GM12878 (cell line): ENCODE results near the gene DRD3. TPM values are rescaled to one million over a fixed set of nuclear protein-coding genes. Genes with fewer than 3 reads are reported as not detected.
A peak's percentile ranks its signal among the peaks of the same experiment; 100 is the strongest.

Experiments used
- ATF7 ChIP-seq: fragments of 450-650 bp; IDR thresholded peaks from 2 replicates; pipeline ENCODE4 v1.6.1; 2016; ENCODE audit warnings: low read depth, mild to moderate bottlenecking
- BCL11A ChIP-seq: IDR thresholded peaks from 2 replicates; pipeline ENCODE4 v1.6.1; 2011; ENCODE audit warnings: low read depth, low read length
- BRCA1 ChIP-seq: IDR thresholded peaks from 2 replicates; pipeline ENCODE4 v1.6.1; 2011; ENCODE audit warnings: low read depth, low read length, improper control_type of control experiment
- CBX5 ChIP-seq: sonication (generic); IDR thresholded peaks from 2 replicates; pipeline ENCODE4 v1.6.1; 2016; ENCODE audit warnings: low read depth, moderate library complexity, mild to moderate bottlenecking, inconsistent platforms
- CEBPB ChIP-seq, 2 experiments: fragments of 150-350 bp in 1 of 2; IDR thresholded peaks; 2 replicates each; pipeline ENCODE4 v1.6.1; 2012 to 2014; ENCODE audit warnings: low read depth in 2 of 2, low read length in 2 of 2, borderline replicate concordance in 1 of 2, inconsistent platforms in 1 of 2
- EGR1 ChIP-seq, 2 experiments: IDR thresholded peaks; 1 replicate in 1 of 2; 2 replicates in 1 of 2; pipeline ENCODE4 v1.6.1; 2011 to 2012; ENCODE audit warnings: low read depth in 2 of 2, low read length in 2 of 2, borderline replicate concordance in 1 of 2, mild to moderate bottlenecking in 1 of 2, moderate library complexity in 1 of 2
- KAT2A ChIP-seq: conservative IDR thresholded peaks from 2 replicates; pipeline ENCODE4 v1.6.1; 2011; ENCODE audit warnings: low read depth, low read length; ENCODE audit not compliant: control insufficient read depth
- KLF5 ChIP-seq: fragments of 450-650 bp; IDR thresholded peaks from 2 replicates; pipeline ENCODE4 v1.6.1; 2014; ENCODE audit warnings: mild to moderate bottlenecking; ENCODE audit not compliant: partially characterized antibody
- MYB ChIP-seq: fragments of 150-350 bp; IDR thresholded peaks from 2 replicates; pipeline ENCODE4 v1.6.1; 2014; ENCODE audit warnings: mild to moderate bottlenecking, low read depth, low read length, borderline replicate concordance
- MYC ChIP-seq: IDR thresholded peaks from 2 replicates; pipeline ENCODE4 v1.6.1; 2011; ENCODE audit warnings: mild to moderate bottlenecking, low read length, moderate library complexity, inconsistent platforms; ENCODE audit not compliant: insufficient read depth, insufficient replicate concordance, insufficient read length, severe bottlenecking
- NR2C2 ChIP-seq: IDR thresholded peaks from 2 replicates; pipeline ENCODE4 v1.6.1; 2011; ENCODE audit warnings: borderline replicate concordance, low read depth; ENCODE audit not compliant: control insufficient read depth, insufficient read length
- RELA ChIP-seq: fragments of 450-650 bp; IDR thresholded peaks from 2 replicates; pipeline ENCODE4 v1.8.0; 2014; ENCODE audit warnings: borderline replicate concordance; ENCODE audit not compliant: partially characterized antibody
- SIX5 ChIP-seq: IDR thresholded peaks from 2 replicates; pipeline ENCODE4 v1.6.1; 2011; ENCODE audit warnings: mild to moderate bottlenecking, low read depth, low read length, moderate library complexity; ENCODE audit not compliant: severe bottlenecking
- SP1 ChIP-seq: IDR thresholded peaks from one replicate; pipeline ENCODE4 v1.6.1; 2011; ENCODE audit warnings: low read depth, low read length
- SREBF1 ChIP-seq: IDR thresholded peaks from 2 replicates; pipeline ENCODE4 v1.6.1; 2012; ENCODE audit warnings: mild to moderate bottlenecking, low read length
- SRF ChIP-seq, 2 experiments: IDR thresholded peaks; 2 replicates each; pipeline ENCODE4 v1.6.1; 2011; ENCODE audit warnings: low read depth in 2 of 2, low read length in 2 of 2, mild to moderate bottlenecking in 1 of 2, moderate library complexity in 1 of 2
- SUPT20H ChIP-seq: IDR thresholded peaks from 2 replicates; pipeline ENCODE4 v1.6.1; 2011; ENCODE audit warnings: low read depth, mild to moderate bottlenecking, low read length, moderate library complexity, borderline replicate concordance; ENCODE audit not compliant: control insufficient read depth
- TARDBP ChIP-seq: IDR thresholded peaks from 2 replicates; pipeline ENCODE4 v1.6.1; 2016; ENCODE audit warnings: borderline replicate concordance
- TCF7 ChIP-seq: IDR thresholded peaks from 2 replicates; pipeline ENCODE4 v1.6.1; 2014; ENCODE audit warnings: antibody characterized with exemption, borderline replicate concordance
- polyA plus RNA-seq, 11 experiments: library from polyadenylated mRNA; depleted of rRNA in 4 of 11; unstranded in 6 of 11; stranded (reverse) in 5 of 11; fragments of >200 nt; fragmentation: Nextera tagmentation in 4 of 11; fragmentation: Illumina TruSeq in 1 of 11; extraction: Ambion mirVana in 4 of 11; extraction: Trizol in 1 of 11; gene quantifications; 1 replicate in 1 of 11; 2 replicates in 10 of 11; pipeline versions ENCODE4 v1.2.1 to v1.2.3, GENCODE V29; 2011 to 2016; ENCODE audit warnings: inconsistent platforms in 2 of 11, missing spikeins in 2 of 11, low read depth in 1 of 11
- total RNA-seq, 4 experiments: library from RNA; depleted of rRNA in 3 of 4; stranded (reverse); fragments of >200 nt in 3 of 4; fragmentation: Illumina TruSeq in 1 of 4; extraction: Trizol in 1 of 4; gene quantifications; 2 replicates each; pipeline versions ENCODE4 v1.2.1 to v1.2.3, GENCODE V29; 2013 to 2021
- TF ChIP-seq, protein P1 (sequence below): fragments of 450-650 bp; IDR thresholded peaks from 2 replicates; pipeline ENCODE4 v1.6.1; 2017; ENCODE audit warnings: mild to moderate bottlenecking
- TF ChIP-seq, protein P2 (sequence below): IDR thresholded peaks from 2 replicates; pipeline ENCODE4 v1.6.1; 2011; ENCODE audit warnings: borderline replicate concordance, low read depth, mild to moderate bottlenecking, moderate library complexity, low read length; ENCODE audit not compliant: insufficient read depth, poor library complexity, severe bottlenecking
- TF ChIP-seq, protein P3 (sequence below): fragments of 450-650 bp; IDR thresholded peaks from 2 replicates; pipeline ENCODE4 v1.6.1; 2016; ENCODE audit warnings: mild to moderate bottlenecking, moderate library complexity, borderline replicate concordance

DRD3 gene
- total and polyA plus RNA-seq, 10 of the 15 experiments (the other 5 are each of a cell fraction or from before 2014, with no cell fraction given), result not detected

DNA sequence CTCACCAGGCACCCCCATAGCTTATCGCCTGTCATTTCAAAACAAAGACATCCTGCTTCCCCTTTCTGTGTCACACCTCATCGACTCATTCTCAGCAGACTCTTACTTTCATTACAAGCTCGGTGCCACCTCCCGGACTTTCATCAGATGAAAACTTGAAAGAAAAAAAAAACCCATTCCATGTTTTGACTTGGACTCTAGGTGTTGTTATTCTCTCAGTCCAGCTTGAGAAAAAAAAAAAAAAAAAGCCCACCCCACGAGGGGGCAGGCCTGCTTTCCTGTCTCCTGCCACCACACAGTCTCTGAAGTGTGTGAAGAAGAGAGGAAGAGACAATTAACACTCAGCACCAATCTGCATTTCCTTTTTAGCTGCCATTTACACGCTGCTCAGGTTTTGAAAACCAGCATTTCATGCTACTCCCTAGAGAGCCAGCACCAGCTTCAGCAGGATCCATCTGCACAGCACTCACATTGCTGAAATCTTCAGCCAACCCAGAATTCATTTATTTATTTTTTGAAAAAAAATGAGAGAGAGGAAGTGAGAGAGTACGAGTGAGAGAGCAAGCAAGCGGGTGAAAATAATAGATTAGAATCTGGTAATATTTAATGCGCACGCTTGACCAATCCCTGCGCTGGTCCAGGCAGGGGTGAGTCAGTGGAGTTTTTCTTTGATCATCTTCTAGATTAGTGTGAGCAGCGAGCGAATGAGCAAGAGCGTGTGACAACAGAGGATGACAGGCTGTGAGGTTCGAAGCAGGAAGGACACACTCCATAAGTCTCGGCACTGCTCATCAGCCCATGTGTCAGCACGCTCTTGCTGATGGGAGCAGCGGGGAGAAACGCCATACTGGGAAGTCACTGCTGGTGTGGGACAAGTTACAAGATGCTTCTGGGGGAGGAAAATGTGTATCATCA is 35.0 kb upstream of the DRD3 start (continued):
- TF ChIP-seq MYB, result no peak
- TF ChIP-seq EGR1 (IDR thresholded peaks at IDR 0.05; ENCODE audit: borderline replicate concordance in 1 of 2, low read depth in 2 of 2, low read length in 2 of 2), result no peak
- TF ChIP-seq CEBPB (IDR thresholded peaks at IDR 0.05; ENCODE audit: borderline replicate concordance in 1 of 2, low read depth in 2 of 2, low read length in 2 of 2), result 0 out of 4 replicates have a peak, but pooled peaks of 1 of the 2 experiments have one; percentile 60
- TF ChIP-seq, protein P1, sequence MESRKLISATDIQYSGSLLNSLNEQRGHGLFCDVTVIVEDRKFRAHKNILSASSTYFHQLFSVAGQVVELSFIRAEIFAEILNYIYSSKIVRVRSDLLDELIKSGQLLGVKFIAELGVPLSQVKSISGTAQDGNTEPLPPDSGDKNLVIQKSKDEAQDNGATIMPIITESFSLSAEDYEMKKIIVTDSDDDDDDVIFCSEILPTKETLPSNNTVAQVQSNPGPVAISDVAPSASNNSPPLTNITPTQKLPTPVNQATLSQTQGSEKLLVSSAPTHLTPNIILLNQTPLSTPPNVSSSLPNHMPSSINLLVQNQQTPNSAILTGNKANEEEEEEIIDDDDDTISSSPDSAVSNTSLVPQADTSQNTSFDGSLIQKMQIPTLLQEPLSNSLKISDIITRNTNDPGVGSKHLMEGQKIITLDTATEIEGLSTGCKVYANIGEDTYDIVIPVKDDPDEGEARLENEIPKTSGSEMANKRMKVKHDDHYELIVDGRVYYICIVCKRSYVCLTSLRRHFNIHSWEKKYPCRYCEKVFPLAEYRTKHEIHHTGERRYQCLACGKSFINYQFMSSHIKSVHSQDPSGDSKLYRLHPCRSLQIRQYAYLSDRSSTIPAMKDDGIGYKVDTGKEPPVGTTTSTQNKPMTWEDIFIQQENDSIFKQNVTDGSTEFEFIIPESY, result no peak
- peak; percentile 87 for TF ChIP-seq BCL11A
- no peak for TF ChIP-seq RELA
- TF ChIP-seq BRCA1, result no peak
- TF ChIP-seq KAT2A, result no peak
- TF ChIP-seq SIX5, result no peak
- no peak for TF ChIP-seq KLF5
- TF ChIP-seq, protein P2, sequence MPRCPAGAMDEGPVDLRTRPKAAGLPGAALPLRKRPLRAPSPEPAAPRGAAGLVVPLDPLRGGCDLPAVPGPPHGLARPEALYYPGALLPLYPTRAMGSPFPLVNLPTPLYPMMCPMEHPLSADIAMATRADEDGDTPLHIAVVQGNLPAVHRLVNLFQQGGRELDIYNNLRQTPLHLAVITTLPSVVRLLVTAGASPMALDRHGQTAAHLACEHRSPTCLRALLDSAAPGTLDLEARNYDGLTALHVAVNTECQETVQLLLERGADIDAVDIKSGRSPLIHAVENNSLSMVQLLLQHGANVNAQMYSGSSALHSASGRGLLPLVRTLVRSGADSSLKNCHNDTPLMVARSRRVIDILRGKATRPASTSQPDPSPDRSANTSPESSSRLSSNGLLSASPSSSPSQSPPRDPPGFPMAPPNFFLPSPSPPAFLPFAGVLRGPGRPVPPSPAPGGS, result peak; percentile 38
- TF ChIP-seq, protein P3, sequence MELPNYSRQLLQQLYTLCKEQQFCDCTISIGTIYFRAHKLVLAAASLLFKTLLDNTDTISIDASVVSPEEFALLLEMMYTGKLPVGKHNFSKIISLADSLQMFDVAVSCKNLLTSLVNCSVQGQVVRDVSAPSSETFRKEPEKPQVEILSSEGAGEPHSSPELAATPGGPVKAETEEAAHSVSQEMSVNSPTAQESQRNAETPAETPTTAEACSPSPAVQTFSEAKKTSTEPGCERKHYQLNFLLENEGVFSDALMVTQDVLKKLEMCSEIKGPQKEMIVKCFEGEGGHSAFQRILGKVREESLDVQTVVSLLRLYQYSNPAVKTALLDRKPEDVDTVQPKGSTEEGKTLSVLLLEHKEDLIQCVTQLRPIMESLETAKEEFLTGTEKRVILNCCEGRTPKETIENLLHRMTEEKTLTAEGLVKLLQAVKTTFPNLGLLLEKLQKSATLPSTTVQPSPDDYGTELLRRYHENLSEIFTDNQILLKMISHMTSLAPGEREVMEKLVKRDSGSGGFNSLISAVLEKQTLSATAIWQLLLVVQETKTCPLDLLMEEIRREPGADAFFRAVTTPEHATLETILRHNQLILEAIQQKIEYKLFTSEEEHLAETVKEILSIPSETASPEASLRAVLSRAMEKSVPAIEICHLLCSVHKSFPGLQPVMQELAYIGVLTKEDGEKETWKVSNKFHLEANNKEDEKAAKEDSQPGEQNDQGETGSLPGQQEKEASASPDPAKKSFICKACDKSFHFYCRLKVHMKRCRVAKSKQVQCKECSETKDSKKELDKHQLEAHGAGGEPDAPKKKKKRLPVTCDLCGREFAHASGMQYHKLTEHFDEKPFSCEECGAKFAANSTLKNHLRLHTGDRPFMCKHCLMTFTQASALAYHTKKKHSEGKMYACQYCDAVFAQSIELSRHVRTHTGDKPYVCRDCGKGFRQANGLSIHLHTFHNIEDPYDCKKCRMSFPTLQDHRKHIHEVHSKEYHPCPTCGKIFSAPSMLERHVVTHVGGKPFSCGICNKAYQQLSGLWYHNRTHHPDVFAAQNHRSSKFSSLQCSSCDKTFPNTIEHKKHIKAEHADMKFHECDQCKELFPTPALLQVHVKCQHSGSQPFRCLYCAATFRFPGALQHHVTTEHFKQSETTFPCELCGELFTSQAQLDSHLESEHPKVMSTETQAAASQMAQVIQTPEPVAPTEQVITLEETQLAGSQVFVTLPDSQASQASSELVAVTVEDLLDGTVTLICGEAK, result no peak
- no peak for TF ChIP-seq SUPT20H
- no peak for TF ChIP-seq MYC
- no peak for TF ChIP-seq NR2C2
- TF ChIP-seq CBX5, result peak; percentile 31; the same call in 1 of the 2 replicates
- peak; percentile 20 for TF ChIP-seq SP1
- no peak for TF ChIP-seq TARDBP
- TF ChIP-seq SREBF1, result no peak; the same call in 1 of the 2 replicates
- peak; percentile 71 for TF ChIP-seq ATF7
- no peak for TF ChIP-seq SRF (IDR thresholded peaks at IDR 0.05; ENCODE audit: low read depth in 2 of 2, low read length in 2 of 2)
- no peak; the same call in 1 of the 2 replicates for TF ChIP-seq TCF7
